T-helper 1 cell treated with Interleukin-12 subunit alpha and Interleukin-12 subunit beta and Interleukin-4 antibody, amounts not matched to agents 30 ng/mL and 1 ng/mL, for 36 hours (primary cell): Measurements from ENCODE around the gene SLC35G6. TPM values are rescaled to one million over a fixed set of nuclear protein-coding genes. Genes with fewer than 3 reads are reported as not detected.

Experiments
- intact Hi-C: fragments of 100-400 bp; cut with micrococcal nuclease; formaldehyde crosslinking; loops from one replicate; pipeline ENCODE4 v1.15.1; 2024
- total RNA-seq: library from RNA; stranded (reverse); gene quantifications from 2 replicates; pipeline ENCODE4 v1.2.3, GENCODE V29; 2022

SLC35G6 gene
- total RNA-seq, 1 donor from 2014 or later, result not detected

DNA sequence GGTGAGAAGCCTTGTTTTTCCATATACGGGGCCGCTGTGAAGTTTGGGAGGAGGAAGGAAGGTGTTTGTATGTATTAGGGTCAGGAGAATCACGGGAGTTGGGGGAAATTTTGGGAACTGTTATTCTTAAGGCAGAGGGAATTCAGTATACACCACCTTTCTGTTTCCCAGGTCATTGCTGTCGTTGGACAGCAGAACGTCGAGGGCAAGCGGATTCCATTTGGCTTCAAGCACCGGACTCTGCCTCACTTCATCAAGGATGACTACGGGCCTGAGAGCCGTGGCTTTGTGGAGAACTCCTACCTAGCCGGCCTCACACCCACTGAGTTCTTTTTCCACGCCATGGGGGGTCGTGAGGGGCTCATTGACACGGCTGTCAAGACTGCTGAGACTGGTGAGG, 20.5 kb downstream of the SLC35G6 start:
- intact Hi-C loops, result loop anchor here (2.0 kb wide), 1 partner anchor 145 kb away; no protein-coding TSS in a partner anchor

DNA sequence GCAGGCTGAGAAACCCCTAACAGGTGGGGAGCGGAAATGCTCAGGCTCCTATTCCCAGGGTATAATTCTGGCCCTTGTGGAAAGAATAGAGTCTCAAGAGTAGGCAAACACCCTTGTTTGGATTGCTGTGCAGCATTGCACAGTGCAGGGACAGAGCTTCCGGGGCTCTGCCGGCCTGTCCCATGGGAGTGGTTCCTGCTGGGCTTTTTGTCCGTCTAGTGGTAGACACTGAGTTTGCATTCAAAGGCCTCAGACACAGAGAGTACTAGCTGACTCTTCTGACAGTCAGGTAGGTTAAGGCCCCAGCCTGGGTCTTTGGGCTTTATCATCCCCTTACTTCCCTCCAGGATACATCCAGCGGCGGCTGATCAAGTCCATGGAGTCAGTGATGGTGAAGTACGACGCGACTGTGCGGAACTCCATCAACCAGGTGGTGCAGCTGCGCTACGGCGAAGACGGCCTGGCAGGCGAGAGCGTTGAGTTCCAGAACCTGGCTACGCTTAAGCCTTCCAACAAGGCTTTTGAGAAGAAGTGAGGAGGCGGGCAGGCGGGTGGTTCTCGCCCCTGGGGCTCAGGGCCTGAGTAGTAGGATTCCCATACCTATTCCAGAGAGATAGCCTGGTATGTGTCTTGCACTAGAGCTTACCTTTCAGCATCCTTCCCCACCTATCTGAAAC, 21.1 kb downstream of the SLC35G6 start:
- intact Hi-C loops, result loop anchor here (2.0 kb wide), 1 partner anchor 146 kb away; no protein-coding TSS in a partner anchor

DNA sequence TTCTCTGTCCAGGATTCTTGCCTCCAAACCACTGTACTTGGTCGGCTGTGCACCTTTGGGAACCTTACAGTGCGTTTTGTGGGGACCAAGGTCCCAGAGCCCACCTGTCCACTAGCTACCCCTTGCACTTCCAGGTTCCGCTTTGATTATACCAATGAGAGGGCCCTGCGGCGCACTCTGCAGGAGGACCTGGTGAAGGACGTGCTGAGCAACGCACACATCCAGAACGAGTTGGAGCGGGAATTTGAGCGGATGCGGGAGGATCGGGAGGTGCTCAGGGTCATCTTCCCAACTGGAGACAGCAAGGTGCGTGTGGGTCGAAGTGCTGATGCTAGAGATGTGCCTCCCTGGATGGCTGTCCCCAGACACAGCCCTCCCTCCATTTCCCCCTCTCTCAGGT, 21.7 kb downstream of the SLC35G6 start:
- intact Hi-C loops, result loop anchor here (2.0 kb wide), 1 partner anchor 146 kb away; no protein-coding TSS in a partner anchor

DNA sequence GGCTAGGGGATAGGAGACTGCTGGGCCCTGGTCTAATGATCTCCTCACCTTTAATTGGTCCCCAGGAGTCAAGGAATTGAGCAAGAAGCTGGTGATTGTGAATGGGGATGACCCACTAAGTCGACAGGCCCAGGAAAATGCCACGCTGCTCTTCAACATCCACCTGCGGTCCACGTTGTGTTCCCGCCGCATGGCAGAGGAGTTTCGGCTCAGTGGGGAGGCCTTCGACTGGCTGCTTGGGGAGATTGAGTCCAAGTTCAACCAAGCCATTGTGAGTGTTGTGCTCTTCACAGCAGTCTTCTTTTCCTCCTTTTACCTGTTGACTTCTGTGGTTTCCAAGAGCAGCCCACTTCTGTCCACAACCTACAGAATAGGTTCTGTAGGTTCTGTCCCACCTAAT, 22.3 kb downstream of the SLC35G6 start:
- intact Hi-C loops, result loop anchor here (2.0 kb wide), 1 partner anchor 147 kb away; no protein-coding TSS in a partner anchor

DNA sequence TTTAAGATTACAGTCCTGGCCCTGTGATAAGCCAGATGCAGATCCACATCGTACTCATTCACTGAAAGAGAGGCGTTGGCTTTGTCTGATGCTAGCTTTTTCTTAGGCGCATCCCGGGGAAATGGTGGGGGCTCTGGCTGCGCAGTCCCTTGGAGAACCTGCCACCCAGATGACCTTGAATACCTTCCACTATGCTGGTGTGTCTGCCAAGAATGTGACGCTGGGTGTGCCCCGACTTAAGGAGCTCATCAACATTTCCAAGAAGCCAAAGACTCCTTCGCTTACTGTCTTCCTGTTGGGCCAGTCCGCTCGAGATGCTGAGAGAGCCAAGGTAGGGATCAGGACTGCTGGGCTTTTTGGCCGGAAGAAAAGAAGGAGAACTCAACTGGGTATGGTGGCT, 26.9 kb downstream of the SLC35G6 start:
- intact Hi-C loops, result no loop called here

DNA sequence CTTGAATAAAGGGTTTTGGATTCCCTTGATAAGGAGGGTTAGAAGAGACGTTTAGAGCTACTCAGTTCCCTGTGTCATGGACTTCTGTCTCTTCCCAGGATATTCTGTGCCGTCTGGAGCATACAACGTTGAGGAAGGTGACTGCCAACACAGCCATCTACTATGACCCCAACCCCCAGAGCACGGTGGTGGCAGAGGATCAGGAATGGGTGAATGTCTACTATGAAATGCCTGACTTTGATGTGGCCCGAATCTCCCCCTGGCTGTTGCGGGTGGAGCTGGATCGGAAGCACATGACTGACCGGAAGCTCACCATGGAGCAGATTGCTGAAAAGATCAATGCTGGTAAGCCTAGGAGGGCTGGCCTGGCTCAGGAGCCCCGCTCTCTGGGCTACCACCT, 27.6 kb downstream of the SLC35G6 start:
- intact Hi-C loops, result no loop called here

DNA sequence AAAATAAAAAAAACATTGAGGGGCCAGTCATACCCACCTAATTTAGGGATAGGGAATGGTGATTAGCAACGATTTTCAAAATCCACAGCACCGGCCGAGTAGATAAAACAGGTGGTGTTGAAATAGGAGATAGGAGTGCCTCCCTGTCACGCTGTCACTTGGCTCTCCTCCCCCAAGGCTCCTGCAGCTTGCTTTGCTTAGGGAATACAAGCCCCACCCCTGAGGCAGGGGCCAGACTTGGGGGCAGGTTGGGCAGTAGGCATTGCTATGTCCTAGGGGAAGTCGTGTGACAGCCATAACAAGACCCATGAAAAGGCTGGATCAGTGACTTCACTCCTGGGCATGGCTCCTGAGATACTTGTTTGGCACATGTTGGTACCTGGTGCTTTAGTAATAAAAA, 28.7 kb downstream of the SLC35G6 start:
- intact Hi-C loops, result no loop called here

DNA sequence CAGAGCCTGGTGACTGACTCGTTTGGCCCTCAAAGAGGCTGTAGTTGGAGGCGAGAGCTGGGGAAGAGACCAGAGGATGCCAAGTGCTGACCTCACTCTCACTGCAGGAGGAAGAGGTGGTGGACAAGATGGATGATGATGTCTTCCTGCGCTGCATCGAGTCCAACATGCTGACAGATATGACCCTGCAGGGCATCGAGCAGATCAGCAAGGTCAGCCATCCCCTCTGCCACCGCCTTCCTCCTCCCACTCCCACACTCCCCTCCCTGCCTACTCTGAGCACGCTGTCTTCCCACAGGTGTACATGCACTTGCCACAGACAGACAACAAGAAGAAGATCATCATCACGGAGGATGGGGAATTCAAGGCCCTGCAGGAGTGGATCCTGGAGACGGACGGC, 29.9 kb downstream of the SLC35G6 start:
- intact Hi-C loops, result no loop called here

DNA sequence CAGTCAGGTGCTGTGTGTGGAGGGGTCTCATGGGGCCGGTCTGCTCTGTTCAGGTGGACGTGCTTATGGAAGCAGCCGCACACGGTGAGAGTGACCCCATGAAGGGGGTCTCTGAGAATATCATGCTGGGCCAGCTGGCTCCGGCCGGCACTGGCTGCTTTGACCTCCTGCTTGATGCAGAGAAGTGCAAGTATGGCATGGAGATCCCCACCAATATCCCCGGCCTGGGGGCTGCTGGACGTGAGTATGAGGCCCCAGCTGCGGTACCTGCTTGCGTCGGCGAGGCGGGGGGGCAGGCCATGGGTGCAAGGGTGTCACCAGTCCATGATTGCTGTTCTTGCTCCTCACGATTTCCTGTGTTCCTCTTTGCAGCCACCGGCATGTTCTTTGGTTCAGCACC, 30.9 kb downstream of the SLC35G6 start:
- intact Hi-C loops, result no loop called here

DNA sequence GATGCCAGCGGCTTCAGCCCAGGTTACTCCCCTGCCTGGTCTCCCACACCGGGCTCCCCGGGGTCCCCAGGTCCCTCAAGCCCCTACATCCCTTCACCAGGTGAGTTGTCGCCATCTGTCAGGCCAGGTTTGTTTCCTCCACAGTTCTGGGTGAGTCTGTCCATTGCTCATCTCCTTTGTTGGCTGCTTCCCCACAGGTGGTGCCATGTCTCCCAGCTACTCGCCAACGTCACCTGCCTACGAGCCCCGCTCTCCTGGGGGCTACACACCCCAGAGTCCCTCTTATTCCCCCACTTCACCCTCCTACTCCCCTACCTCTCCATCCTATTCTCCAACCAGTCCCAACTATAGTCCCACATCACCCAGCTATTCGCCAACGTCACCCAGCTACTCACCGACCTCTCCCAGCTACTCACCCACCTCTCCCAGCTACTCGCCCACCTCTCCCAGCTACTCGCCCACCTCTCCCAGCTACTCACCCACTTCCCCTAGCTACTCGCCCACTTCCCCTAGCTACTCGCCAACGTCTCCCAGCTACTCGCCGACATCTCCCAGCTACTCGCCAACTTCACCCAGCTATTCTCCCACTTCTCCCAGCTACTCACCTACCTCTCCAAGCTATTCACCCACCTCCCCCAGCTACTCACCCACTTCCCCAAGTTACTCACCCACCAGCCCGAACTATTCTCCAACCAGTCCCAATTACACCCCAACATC, 31.7 kb downstream of the SLC35G6 start:
- intact Hi-C loops, result no loop called here

DNA sequence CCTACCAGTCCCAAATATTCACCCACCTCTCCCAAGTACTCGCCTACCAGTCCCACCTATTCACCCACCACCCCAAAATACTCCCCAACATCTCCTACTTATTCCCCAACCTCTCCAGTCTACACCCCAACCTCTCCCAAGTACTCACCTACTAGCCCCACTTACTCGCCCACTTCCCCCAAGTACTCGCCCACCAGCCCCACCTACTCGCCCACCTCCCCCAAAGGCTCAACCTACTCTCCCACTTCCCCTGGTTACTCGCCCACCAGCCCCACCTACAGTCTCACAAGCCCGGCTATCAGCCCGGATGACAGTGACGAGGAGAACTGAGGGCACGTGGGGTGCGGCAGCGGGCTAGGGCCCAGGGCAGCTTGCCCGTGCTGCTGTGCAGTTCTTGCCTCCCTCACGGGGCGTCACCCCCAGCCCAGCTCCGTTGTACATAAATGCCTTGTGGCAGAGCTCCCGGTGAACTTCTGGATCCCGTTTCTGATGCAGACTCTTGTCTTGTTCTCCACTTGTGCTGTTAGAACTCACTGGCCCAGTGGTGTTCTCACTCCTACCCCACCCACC, 32.7 kb downstream of the SLC35G6 start:
- intact Hi-C loops, result loop anchor here (1.0 to 2.0 kb wide), 3 partner anchors 35 to 75 kb away; partner anchors contain the start of genes SENP3 and TNFSF12

DNA sequence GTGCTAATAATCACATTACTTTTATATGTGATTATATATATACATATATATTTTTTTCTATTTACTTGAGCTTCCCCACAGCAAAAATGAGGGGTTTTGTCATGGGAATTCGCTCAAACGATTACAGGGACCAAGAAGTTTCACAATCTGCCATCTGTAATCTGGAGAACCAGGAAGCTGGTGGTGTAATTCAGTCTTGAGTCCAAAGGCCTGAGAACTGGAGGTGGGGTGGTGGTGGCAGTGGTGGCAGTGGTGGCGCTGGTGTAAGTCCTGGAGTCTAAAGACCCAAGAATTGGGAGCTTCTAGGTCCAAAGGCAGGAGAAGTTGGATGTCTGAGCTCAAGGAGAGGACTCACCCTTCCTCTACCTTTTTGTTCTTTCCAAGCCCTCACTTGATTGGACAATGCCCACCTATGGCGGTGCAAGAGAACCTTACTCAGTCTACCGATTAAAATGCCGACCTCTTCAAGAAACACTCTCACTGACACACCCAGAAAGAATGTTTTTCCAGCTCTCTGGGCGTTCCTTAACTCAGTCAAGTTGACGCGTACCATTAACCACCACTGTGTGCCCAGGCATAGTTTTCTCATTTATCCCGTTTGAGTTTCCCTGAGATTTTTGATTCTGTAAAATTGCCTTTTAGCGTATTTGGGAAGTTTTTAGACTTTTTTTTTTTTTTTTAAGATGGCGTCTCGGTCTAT, 34.8 kb downstream of the SLC35G6 start:
- intact Hi-C loops, result loop anchor here (2.0 kb wide), 1 partner anchor 33 kb away; the partner anchor contains the start of gene TNFSF12

DNA sequence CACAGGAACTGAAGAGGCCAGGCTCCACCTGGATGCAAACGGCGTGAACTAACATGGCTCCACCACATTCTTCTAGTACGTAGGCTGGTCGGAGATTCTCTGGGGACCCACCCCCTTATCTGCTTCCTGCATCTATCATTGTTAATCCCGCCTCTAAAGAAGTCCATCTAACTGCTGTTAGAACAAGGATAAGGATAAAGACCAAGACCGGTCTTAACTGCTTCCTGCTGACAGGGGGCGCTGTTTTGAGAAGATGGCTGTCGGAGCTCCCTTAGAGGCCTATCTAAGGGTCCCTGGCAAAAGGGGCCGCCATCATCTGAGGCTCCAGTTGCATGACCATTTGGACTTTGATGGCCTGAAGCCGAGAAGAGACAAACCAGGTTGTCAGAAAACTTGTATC, 41.8 kb downstream of the SLC35G6 start:
- intact Hi-C loops, result loop anchor here (1.0 to 10.0 kb wide), 3 partner anchors 26 to 152 kb away; partner anchors contain the start of genes SENP3 and TNFSF12

DNA sequence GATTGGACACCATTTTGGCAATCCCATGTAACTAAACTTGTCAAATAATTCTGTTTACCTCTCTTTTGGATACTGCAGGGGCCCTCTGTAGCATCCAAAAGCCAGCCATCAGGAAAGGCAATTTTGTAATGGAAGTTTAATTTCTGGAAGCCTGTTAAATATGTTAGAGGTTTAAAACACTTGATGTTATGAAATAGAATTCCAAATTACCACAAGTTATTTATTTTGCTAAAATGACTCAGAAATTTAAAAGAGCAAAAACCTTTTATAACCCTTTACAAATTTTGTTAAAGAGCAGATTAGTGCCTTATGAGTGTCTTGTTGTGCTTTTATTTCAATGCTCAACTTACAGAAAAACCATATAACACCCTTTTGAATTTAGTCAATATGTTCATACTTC, 47.6 kb downstream of the SLC35G6 start:
- intact Hi-C loops, result loop anchor here (10.0 kb wide), 1 partner anchor 146 kb away; no protein-coding TSS in a partner anchor

DNA sequence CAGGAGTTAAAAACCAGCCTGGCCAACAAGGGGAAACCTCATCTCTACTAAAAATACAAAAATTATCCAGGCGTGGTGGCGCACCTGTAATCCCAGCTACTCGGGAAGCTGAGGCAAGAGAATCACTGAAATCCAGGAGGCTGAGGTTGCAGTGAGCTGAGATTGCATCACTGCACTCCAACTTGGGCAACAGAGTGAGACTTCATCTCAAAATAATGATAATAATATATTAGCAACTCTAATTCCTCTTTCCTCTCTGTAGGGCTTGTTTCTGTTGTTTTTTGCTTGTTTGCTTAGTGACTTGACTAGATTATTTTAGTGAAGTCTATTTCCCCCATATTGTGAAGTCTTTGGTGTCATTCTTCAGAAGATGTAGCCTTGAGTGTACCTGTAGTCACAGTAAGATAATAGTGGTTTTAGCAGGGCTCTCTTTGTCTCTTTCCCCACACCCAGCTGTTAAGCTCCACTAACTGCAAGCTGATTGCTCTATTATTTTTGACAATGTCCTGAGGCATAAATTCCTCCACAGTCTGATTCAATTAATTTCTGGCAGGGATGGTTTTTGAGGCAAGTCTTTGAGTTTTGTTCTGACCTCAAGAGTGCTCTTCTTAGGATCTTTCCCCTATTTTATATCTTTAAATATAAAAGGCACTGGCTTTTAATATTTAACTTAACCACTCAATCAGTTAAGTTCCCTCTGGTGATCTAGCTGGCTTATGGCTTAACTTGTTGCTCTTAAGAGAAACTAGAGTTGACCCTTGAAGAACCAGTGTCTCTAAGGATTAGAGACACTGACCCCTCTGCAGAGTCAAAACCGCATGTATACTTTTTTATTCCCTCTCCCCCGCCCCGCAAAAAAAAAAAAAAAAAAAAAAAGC, 49.0 kb downstream of the SLC35G6 start:
- intact Hi-C loops, result no loop called here

Other genes starting within 250 kb of the SLC35G6 start
- gene DVL2, start 246.9 kb upstream of the SLC35G6 start, total RNA-seq, result 46.8 and 46.9 TPM in 2 replicates
- 61.5 and 67.3 TPM in 2 replicates for gene PHF23, start 242.0 kb upstream of the SLC35G6 start, total RNA-seq
- 287 and 288 TPM in 2 replicates for gene GABARAP, start 239.0 kb upstream of the SLC35G6 start, total RNA-seq
- 167 and 170 TPM in 2 replicates for gene CTDNEP1, start 229.7 kb upstream of the SLC35G6 start, total RNA-seq
- 45.0 and 50.6 TPM in 2 replicates for gene ELP5, start 229.2 kb upstream of the SLC35G6 start, total RNA-seq
- gene CLDN7, start 219.0 kb upstream of the SLC35G6 start, total RNA-seq, result 0.12 and 0.49 TPM in 2 replicates
- 0.12 TPM in 1 of 2 replicates, not detected in the other for gene SLC2A4, start 199.7 kb upstream of the SLC35G6 start, total RNA-seq
- 0.39 and 0.63 TPM in 2 replicates for gene YBX2, start 186.8 kb upstream of the SLC35G6 start, total RNA-seq
- 697 and 698 TPM in 2 replicates for gene EIF5A, start 173.8 kb upstream of the SLC35G6 start, total RNA-seq
- gene GPS2, start 166.1 kb upstream of the SLC35G6 start, total RNA-seq, result 88.7 and 90.6 TPM in 2 replicates
- 37.2 and 37.7 TPM in 2 replicates for gene NEURL4, start 152.1 kb upstream of the SLC35G6 start, total RNA-seq
- 693 and 701 TPM in 2 replicates for gene ACAP1, start 144.9 kb upstream of the SLC35G6 start, total RNA-seq
- 10.2 and 10.3 TPM in 2 replicates for gene KCTD11, start 129.3 kb upstream of the SLC35G6 start, total RNA-seq
- gene TMEM95, start 126.3 kb upstream of the SLC35G6 start, total RNA-seq, result 0.17 TPM in 1 of 2 replicates, not detected in the other
- gene TNK1, start 100.4 kb upstream of the SLC35G6 start, total RNA-seq, result 1.1 and 1.4 TPM in 2 replicates
- 127 and 139 TPM in 2 replicates for gene PLSCR3, start 86.9 kb upstream of the SLC35G6 start, total RNA-seq
- 51.6 and 53.9 TPM in 2 replicates for gene TMEM256, start 77.3 kb upstream of the SLC35G6 start, total RNA-seq
- gene NLGN2, start 73.6 kb upstream of the SLC35G6 start, total RNA-seq, result 1.5 and 2.1 TPM in 2 replicates
- gene SPEM1, start 61.1 kb upstream of the SLC35G6 start, total RNA-seq, result 0.22 TPM in 1 of 2 replicates, not detected in the other
- gene SPEM2, start 55.8 kb upstream of the SLC35G6 start, total RNA-seq, result not detected in 2 replicates
- not detected in 2 replicates for gene SPEM3, start 52.6 kb upstream of the SLC35G6 start, total RNA-seq
- 16.0 and 16.3 TPM in 2 replicates for gene TMEM102, start 46.0 kb upstream of the SLC35G6 start, total RNA-seq
- gene FGF11, start 41.9 kb upstream of the SLC35G6 start, total RNA-seq, result 15.0 and 15.4 TPM in 2 replicates
- 12.5 and 15.4 TPM in 2 replicates for gene CHRNB1, start 36.4 kb upstream of the SLC35G6 start, total RNA-seq
- 25.2 and 26.5 TPM in 2 replicates for gene ZBTB4, start 1.8 kb upstream of the SLC35G6 start, total RNA-seq
- gene POLR2A, start 2.9 kb downstream of the SLC35G6 start, total RNA-seq, result 208 and 222 TPM in 2 replicates
- 79.9 and 96.4 TPM in 2 replicates for gene TNFSF12, start 67.6 kb downstream of the SLC35G6 start, total RNA-seq
- gene TNFSF13, start 77.3 kb downstream of the SLC35G6 start, total RNA-seq, result 6.0 and 6.3 TPM in 2 replicates
- 55.0 and 58.3 TPM in 2 replicates for gene SENP3, start 80.5 kb downstream of the SLC35G6 start, total RNA-seq
- 8.0 TPM in 2 replicates for gene CD68, start 98.2 kb downstream of the SLC35G6 start, total RNA-seq
- gene MPDU1, start 102.4 kb downstream of the SLC35G6 start, total RNA-seq, result 85.1 and 88.0 TPM in 2 replicates
- 0.20 and 0.27 TPM in 2 replicates for gene SOX15, start 108.6 kb downstream of the SLC35G6 start, total RNA-seq
- 32.6 and 40.1 TPM in 2 replicates for gene FXR2, start 133.5 kb downstream of the SLC35G6 start, total RNA-seq
- 27.4 and 29.0 TPM in 2 replicates for gene SAT2, start 146.4 kb downstream of the SLC35G6 start, total RNA-seq
- not detected in 2 replicates for gene SHBG, start 148.7 kb downstream of the SLC35G6 start, total RNA-seq
- gene ATP1B2, start 169.5 kb downstream of the SLC35G6 start, total RNA-seq, result 0.22 and 0.37 TPM in 2 replicates
- 207 and 218 TPM in 2 replicates for gene TP53, start 206.0 kb downstream of the SLC35G6 start, total RNA-seq
- gene WRAP53, start 207.0 kb downstream of the SLC35G6 start, total RNA-seq, result 19.7 and 23.9 TPM in 2 replicates
- gene EFNB3, start 223.8 kb downstream of the SLC35G6 start, total RNA-seq, result 0.05 TPM in 1 of 2 replicates, not detected in the other
- gene DNAH2, start 236.3 kb downstream of the SLC35G6 start, total RNA-seq, result not detected in 2 replicates